ENCODE measurements around the gene CCND1.

Gene CCND1

GRCh38 chr11:69653406-69653960 lies 12.5 kb downstream of the CCND1 start:
- DNase-seq (ENCODE audit: low spot score) = no peak

- DNase-seq (ENCODE audit: low spot score) = no peak
These were observed 13.2 kb downstream of the CCND1 start for GRCh38 chr11:69654001-69654659.

DNA sequence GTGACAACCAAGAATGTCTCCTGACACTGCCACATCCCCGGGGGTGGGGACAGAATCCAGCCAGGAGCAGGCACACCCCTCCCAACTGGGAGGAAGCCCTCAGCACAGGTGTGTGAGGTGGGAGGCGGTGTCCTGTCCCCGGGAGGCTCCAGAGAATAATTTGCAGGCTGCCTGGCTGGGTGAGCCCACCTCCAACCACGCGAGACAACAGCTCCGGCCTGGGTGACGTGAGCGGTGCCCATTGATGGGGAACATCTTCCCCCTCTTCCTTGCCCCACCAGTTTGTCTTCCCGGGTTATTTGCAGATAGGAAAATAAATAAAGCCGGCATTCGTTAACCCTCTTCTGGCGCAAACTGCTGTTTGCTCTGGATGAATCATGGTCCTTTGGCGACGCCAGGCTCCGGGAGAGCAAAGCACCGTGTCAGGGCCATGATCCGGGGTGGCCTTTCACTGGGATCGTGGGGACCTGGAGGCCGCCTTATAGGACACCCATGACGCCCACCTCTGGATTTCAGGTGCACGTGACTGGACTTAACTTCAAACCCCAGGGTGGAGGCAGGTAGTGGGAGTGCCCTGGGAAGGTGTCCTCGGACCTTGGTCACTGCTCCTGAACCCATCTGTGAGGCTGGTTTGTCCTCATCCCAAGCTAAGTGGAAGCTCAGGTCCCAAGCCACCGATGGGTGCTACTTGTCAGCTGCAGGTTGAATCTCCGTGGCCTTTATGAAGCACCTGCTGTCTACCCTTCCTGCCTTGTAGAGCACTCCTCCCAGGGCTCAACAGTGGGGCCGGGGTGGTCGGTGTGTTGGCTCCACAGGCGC lies 13.9 kb downstream of the CCND1 start:
- no peak for DNase-seq (ENCODE audit: low spot score)

- DNase-seq (ENCODE audit: low spot score) = no peak
These were observed 14.8 kb downstream of the CCND1 start for GRCh38 chr11:69655479-69656428.

DNA sequence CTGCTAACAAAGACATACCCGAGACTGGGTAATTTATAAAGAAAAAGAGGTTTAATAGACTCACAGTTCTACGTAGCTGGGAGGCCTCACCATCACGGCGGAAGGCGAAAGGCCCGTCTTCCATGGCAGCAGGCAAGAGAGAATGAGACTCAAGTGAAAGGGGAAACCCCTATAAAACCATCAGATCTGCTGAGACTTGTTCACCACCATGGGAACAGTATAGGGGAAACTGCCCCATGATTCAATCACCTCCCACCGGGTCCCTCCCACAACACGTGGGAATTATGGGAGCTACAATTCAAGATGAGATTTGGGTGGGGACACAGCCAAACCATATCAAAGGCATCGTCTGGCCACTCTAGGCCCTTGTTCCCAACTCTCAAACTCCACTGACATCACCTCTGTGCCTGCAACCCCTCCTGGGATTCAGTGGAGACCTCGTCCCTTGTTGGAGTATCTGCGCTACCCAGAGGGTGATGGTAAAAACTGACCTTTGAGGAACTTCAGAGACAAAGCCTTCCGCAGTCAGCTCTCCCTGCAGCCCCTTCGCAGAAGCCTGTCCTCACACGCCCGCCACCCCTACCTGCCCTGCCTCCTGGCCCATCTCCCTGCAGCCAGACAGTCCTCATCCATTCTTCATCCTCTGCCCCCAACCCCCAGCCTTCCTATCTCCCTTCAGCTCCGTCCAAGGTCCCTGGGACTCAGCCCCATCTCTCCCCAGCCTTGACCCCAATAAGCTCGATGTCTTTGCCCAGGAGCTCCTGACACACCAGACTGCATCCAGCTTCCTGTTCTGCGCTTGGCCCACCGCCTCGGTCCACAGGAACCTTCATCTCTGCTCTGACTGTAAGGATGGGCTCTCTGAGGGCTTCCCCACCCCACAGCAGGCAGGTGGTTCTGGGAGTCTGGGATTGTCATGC lies 15.8 kb downstream of the CCND1 start:
- no peak for DNase-seq (ENCODE audit: low spot score)

- DNase-seq (ENCODE audit: low spot score) = no peak
These were observed 16.5 kb downstream of the CCND1 start for GRCh38 chr11:69657456-69657910.

- DNase-seq (ENCODE audit: low spot score) = no peak
These were observed 17.1 kb downstream of the CCND1 start for GRCh38 chr11:69657911-69658625.

DNA sequence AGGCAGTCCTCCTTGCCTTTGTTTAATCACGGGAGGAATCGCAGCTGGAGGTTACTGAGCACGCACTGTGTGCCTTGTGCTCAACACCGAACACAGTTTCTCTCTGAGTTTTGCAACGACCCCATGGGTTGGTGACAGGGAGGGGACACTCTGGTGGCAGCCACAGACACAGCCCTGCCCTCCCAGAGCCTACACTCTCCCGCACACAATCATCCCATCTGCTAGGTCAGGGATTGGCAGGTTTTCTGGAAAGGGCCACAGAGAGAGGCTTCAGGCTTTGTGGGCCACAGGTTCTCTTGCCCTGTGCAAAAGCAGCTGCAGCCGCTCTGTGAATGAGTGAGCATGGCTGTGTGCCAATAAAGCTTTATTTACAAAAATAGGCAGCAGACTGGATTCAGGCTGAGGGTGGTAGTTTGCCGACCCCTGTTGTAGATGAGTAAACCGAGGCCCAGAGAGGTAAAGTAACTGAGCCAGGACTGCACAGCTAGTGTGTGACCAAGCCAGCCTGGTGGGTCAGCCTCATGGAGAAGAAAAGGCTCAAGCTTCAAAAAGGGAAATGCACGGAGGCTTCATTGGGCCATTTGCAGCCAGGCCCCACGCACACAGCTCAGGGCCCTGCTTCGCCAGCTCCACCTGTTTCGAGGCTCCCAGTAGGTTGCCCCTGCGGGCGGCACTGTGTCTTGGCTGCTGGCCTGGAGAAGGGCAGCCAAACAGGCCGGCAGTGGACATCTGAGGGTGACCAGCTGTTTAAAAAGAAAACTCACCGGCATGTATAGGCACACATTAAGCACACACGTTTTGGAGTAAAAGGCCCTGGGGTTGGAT lies 17.9 kb downstream of the CCND1 start:
- no peak for DNase-seq (ENCODE audit: low spot score)

DNA sequence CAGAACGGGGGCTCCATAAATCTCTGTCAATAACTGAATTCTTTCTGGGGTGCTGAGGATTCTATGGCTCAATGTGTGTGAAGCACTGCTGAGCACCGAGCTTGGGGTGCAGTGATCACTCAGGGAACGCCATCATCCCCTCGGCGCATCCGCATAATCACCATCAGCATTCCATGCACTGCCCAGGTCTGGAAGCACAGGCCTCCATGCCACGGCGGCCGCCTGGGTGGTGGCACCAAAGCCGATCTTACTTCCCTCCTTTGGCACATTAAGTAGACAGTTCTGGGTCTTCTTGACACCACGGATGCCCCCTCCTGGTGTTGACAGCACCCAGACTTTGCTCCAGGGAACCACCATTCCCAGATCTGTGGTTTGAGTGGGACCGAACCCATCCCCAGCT lies 18.6 kb downstream of the CCND1 start:
- no peak for DNase-seq (ENCODE audit: low spot score)

DNA sequence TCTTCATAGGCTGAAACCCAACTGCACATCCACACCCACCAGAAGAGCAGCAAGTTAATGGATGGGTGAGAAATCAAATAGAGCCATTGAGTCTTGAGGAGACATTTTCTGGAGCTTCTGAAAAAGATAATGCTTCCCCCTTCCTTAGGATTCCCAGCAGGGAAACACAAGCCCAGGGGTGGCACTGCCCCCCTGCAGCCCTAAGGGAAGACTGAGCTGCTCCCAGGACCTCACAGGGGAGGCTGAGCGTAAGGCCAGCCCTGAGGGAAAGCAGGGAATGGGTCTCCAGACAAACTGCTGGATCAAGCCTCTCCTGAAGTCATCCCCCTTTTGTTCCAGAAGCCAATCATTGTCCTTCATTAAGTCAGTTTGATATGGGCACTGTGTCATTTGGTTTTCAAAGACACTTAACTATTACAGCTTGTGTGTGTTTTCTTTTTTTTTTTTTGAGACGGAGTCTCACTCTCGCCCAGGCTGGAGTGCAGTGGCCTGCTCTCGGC lies 19.1 kb downstream of the CCND1 start:
- no peak for DNase-seq (ENCODE audit: low spot score)

- DNase-seq (ENCODE audit: low spot score) = no peak
These were observed 20.4 kb downstream of the CCND1 start for GRCh38 chr11:69661413-69661715.

DNA sequence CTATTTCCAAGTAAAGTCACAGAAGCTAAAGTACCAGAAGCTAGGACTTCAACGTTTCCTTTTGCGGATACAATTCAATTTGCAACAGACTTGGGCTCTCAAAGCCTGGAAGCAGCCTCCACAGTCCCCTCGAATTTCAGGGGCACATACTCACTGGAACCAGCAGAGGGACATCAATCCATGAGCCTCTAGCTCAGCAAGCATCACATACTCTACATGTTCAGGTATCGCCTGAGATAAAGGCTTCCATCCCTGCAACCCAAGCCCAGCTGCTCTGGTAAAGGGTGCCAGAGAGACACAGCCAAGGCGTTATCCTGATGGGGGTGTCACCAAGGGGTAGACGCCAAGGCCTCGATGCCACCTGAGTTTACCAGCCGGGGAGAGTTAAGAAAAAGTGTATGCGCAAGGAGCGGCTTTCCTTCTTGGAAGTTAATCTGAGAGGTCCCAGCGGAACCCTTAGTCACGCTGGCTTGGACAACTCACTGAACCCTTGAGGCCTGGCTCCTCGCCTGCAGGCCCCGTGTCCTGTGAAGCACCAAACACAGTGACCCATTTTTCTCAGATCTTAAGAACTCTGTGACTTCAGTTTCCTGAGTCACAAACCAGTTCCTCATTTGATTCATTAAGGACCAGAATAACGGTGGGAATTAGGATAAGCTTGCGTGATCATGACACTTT lies 21.2 kb downstream of the CCND1 start:
- no peak for DNase-seq (ENCODE audit: low spot score)

DNA sequence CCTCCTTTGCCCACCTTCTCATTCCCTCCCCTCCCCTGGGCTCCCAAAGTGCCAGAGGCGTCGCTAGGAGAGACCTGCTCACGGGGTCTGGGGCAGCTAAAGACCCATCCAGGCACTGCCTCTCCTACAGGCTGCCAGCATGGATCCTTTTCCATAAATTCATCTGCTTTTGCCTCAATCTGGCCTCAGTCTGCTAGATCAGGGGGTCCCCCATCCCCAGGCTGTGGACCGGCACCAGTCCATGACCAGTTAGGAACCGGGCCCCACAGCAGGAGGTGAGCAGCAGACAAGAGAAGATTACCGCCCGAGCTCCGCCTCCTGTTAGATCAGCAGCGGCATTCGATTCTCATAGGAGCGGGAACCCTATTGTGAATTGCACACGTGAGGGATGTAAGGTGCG lies 21.9 kb downstream of the CCND1 start:
- no peak for DNase-seq (ENCODE audit: low spot score)

DNA sequence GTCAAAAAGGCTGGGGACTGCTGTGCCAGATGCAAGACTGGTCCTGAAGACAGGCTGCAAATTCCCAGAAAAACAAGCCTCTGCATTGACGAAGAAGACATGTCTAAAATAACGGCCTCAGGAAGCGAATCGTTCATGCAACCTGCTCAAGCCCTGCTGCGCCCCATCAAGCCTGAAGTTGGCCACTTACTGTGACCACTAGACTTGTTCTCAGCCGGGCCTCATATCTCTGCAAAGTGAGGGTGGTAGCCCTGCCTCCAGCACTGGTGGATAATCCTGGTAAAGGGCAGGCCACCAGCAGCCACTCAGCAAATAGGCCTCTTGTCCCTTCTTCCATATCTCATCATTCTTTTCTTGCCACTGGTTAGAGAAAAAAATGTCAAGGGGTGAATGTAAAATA lies 22.4 kb downstream of the CCND1 start:
- no peak for DNase-seq (ENCODE audit: low spot score)

DNA sequence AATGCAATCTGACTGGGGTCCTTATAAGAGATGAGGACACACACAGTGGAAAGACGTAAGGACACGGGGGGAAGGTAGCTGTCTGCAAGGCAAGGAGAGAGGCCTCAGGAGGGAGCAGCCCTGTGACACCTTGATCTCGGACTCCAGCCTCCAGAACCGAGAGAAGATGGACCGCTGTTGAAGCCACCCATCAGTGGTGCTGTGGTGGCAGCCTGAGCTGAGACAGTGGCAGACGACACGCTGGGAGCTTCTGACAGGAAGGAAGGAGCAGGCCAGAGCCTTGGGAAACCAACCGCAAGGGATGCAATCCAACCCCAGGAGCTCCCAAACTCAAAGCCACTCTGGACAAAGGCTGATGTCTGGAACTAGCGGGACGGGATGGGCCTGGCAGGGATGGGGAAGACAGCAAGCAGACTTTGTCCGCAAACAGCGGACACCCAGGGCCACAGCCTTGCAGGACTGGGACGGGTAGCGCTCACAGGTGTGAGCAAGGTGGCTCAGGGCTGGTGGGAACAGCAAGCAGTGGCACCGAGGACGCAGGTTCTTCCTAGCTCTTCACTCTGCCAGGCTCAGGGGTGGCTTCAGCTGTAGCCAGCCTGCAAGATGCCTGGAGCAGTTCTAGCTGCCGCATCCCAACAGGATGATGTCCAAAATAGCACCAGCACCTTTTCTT lies 23.3 kb downstream of the CCND1 start:
- DNase-seq (ENCODE audit: low spot score) = no peak

DNA sequence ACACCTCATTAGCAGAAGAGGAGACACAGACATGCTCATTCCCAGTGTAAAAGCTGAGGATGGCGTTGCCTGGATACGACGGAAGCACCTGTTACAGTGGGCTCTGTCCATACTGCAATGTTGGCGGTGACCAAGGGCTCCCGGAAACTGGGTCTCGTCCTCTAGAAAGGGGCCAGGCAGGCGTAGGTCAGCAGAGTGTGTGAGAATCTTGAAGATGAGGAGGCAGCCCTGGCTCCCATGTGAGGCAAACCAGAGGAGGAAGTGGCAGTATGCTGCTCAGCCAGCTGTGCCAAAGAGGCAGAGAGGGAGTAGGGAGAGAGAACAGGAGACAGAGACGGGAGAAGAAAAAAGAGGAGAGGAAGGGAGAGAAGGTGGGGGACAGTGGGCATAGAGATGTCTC lies 23.9 kb downstream of the CCND1 start:
- no peak for DNase-seq (ENCODE audit: low spot score)

DNA sequence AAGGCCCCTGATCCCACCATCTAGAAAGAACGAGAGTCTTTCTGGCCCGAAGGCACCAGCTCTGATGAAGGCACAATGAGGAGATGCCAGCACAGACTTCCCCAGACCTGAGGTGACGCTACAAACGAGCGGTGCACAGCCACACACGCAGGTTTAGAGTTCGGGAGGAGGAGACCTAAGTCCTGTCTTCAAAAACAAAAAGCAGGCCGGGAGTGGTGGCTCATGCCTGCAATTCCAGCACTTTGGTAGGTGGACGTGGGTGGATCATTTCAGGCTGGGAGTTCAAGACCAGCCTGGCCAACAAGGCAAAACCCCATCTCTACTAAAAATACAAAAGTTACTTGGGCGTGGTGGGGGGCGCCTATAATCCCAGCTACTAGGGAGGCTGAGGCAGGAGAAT lies 24.7 kb downstream of the CCND1 start:
- no peak for DNase-seq (ENCODE audit: low spot score)

DNA sequence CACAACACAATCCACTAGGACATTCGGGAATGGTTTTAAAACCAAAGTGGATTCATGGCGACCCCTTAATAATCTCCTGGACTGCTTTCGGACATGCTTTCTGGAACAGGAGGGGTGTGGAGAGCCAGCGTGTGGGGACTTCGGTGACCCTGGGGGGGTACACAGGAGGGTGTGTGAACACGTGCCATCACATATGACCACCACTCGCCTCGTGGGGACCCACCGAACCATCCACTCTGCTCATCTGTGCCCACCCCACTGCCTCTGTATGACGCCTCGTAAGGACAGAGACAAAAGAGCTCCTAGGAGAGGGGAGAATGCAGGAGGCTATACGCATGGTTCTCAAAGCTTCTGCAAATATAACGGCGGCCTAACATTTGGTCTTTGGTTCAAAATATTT lies 25.3 kb downstream of the CCND1 start:
- no peak for DNase-seq (ENCODE audit: low spot score)
